Measurements from ENCODE around the gene RANGRF. TPM values are rescaled to one million over a fixed set of nuclear protein-coding genes. Genes with fewer than 3 reads are reported as not detected.

Gene RANGRF
- polyA plus RNA-seq, 1 of the 3 experiments (the other 2 are of a cell fraction), result 55.9 TPM

- TF ChIP-seq EP300 (IDR thresholded peaks at IDR 0.05; ENCODE audit: borderline replicate concordance in 1 of 2, low read depth in 1 of 2, low read length in 1 of 2), result no peak
- TF ChIP-seq GABPA (IDR thresholded peaks at IDR 0.05; ENCODE audit: low read depth), result no peak
- no peak for TF ChIP-seq MEF2A (IDR thresholded peaks at IDR 0.05; ENCODE audit: borderline replicate concordance, low read depth)
- no peak for TF ChIP-seq CTCF (IDR thresholded peaks at IDR 0.05)
- TF ChIP-seq, protein P1, sequence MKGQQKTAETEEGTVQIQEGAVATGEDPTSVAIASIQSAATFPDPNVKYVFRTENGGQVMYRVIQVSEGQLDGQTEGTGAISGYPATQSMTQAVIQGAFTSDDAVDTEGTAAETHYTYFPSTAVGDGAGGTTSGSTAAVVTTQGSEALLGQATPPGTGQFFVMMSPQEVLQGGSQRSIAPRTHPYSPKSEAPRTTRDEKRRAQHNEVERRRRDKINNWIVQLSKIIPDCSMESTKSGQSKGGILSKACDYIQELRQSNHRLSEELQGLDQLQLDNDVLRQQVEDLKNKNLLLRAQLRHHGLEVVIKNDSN (IDR thresholded peaks at IDR 0.05; ENCODE audit: borderline replicate concordance, low read depth), result no peak
- no peak for TF ChIP-seq EZH2phosphoT487 (IDR thresholded peaks at IDR 0.05; ENCODE audit: borderline replicate concordance, low read depth)
- TF ChIP-seq CHD2 (IDR thresholded peaks at IDR 0.05; ENCODE audit: low read length, partially characterized antibody), result no peak
- TF ChIP-seq NRF1 (IDR thresholded peaks at IDR 0.05; ENCODE audit: low read depth, low read length), result no peak
- no peak for TF ChIP-seq TCF12 (IDR thresholded peaks at IDR 0.05)
- TF ChIP-seq FOXJ3 (CRISPR knock-in tag; IDR thresholded peaks at IDR 0.05), result no peak
- TF ChIP-seq RCOR1 (IDR thresholded peaks at IDR 0.05; ENCODE audit: low read length), result no peak
- TF ChIP-seq, protein P2, sequence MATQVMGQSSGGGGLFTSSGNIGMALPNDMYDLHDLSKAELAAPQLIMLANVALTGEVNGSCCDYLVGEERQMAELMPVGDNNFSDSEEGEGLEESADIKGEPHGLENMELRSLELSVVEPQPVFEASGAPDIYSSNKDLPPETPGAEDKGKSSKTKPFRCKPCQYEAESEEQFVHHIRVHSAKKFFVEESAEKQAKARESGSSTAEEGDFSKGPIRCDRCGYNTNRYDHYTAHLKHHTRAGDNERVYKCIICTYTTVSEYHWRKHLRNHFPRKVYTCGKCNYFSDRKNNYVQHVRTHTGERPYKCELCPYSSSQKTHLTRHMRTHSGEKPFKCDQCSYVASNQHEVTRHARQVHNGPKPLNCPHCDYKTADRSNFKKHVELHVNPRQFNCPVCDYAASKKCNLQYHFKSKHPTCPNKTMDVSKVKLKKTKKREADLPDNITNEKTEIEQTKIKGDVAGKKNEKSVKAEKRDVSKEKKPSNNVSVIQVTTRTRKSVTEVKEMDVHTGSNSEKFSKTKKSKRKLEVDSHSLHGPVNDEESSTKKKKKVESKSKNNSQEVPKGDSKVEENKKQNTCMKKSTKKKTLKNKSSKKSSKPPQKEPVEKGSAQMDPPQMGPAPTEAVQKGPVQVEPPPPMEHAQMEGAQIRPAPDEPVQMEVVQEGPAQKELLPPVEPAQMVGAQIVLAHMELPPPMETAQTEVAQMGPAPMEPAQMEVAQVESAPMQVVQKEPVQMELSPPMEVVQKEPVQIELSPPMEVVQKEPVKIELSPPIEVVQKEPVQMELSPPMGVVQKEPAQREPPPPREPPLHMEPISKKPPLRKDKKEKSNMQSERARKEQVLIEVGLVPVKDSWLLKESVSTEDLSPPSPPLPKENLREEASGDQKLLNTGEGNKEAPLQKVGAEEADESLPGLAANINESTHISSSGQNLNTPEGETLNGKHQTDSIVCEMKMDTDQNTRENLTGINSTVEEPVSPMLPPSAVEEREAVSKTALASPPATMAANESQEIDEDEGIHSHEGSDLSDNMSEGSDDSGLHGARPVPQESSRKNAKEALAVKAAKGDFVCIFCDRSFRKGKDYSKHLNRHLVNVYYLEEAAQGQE (IDR thresholded peaks at IDR 0.05; ENCODE audit: low read depth, low read length), result no peak
- no peak for TF ChIP-seq RXRA (IDR thresholded peaks at IDR 0.05; ENCODE audit: borderline replicate concordance, low read depth)
- no peak for TF ChIP-seq IRF3 (IDR thresholded peaks at IDR 0.05; ENCODE audit: low read depth, low read length)
- H3K9ac ChIP-seq, result no peak overlapping the region
- H3K4me2 ChIP-seq, result no peak overlapping the region
- DNase-seq, result no peak
- no peaks in the 10 kb centered on the region for H3K9me3 ChIP-seq
- H3K27me3 ChIP-seq (ENCODE audit: insufficient read depth), result no peaks in the 10 kb centered on the region
- H3F3A ChIP-seq (replicated peaks; ENCODE audit: insufficient read depth), result no peaks in the 10 kb centered on the region
- no peaks in the 10 kb centered on the region for H3K4me1 ChIP-seq (ENCODE audit: control insufficient read depth in 1 of 2, insufficient read depth in 2 of 2, low read depth in 1 of 2, low read length in 1 of 2)
- ChIA-PET POLR2A (no interaction called here), CTCF (interaction anchor here (1.1 kb wide), 1 partner anchor 37 kb away, joined by 3 read pairs; no protein-coding TSS in a partner anchor)
- no peak overlapping the region for H3K27ac ChIP-seq (ENCODE audit: low read depth in 2 of 2, low read length in 1 of 2)
- H3K79me2 ChIP-seq (ENCODE audit: insufficient read depth), result no peaks in the 10 kb centered on the region
- no peak overlapping the region for H3K4me3 ChIP-seq (ENCODE audit: low read depth in 2 of 2, low read length in 1 of 2)
- no peaks in the 10 kb centered on the region for H4K20me1 ChIP-seq (ENCODE audit: insufficient read depth)
- H3K9me2 ChIP-seq, result no peaks in the 10 kb centered on the region
- no peak overlapping the region for H2AFZ ChIP-seq (ENCODE audit: low read depth)
- WGBS (ENCODE audit: low lambda C conversion rate), result 100% methylated on average over 4 of the region's 10 CpGs
- H3K36me3 ChIP-seq (replicated peaks in 1 of 2; ENCODE audit: control insufficient read depth in 1 of 2, insufficient read depth in 2 of 2, low read length in 1 of 2), result peaks cover 13 to 52% of the 10 kb centered on the region in 2 experiments
Measured at GRCh38 chr17:8264320-8264719, 24.1 kb upstream of the RANGRF start.

Data from SK-N-SH (cell line).